Transverse colon (tissue), 4 donors: ENCODE results near the gene TMUB1. TPM values are rescaled to one million over a fixed set of nuclear protein-coding genes. Genes with fewer than 3 reads are reported as not detected.

Source experiments
- DNase-seq: peaks from one replicate; pipeline ENCODE4 v3.0.0-alpha.2; 2019
- H3K27ac ChIP-seq, 4 donors: fragments of 200-600 bp; sonication (generic); 2 replicates each; pipeline ENCODE4 v1.5.1; 2016 to 2018; ENCODE audit warnings: inconsistent platforms in 4 of 4
- H3K27me3 ChIP-seq: fragments of 200-600 bp; sonication (generic); 2 replicates; pipeline ENCODE4 v1.5.1; 2017; ENCODE audit warnings: inconsistent platforms
- H3K36me3 ChIP-seq, 4 donors: fragments of 200-600 bp; sonication (generic); 2 replicates each; pipeline ENCODE4 v1.5.1; 2017 to 2019; ENCODE audit warnings: inconsistent platforms in 4 of 4
- H3K4me1 ChIP-seq, 4 donors: fragments of 200-600 bp; sonication (generic); 2 replicates each; pipeline ENCODE4 v1.5.1; 2017 to 2020; ENCODE audit warnings: inconsistent platforms in 4 of 4
- H3K4me3 ChIP-seq, 4 donors: fragments of 200-600 bp; sonication (generic); 1 replicate in 1 of 4; 2 replicates in 3 of 4; pipeline versions ENCODE4 v1.5.1 to v1.6.1; 2017 to 2019; ENCODE audit warnings: inconsistent platforms in 4 of 4
- H3K9me3 ChIP-seq, 2 donors: fragments of 200-600 bp; sonication (generic); 2 replicates each; pipeline ENCODE4 v1.5.1; 2017 to 2019; ENCODE audit warnings: inconsistent platforms in 2 of 2
- EP300 ChIP-seq: sonication (generic); formaldehyde crosslinking; IDR thresholded peaks from one replicate; pipeline ENCODE4 v1.6.1; 2017; ENCODE audit warnings: antibody characterized with exemption, low read depth
- POLR2A ChIP-seq: fragments of 450-650 bp; IDR thresholded peaks from one replicate; pipeline ENCODE4 v1.6.1; 2016; ENCODE audit warnings: antibody characterized with exemption, mild to moderate bottlenecking, moderate library complexity
- POLR2AphosphoS5 ChIP-seq, 3 donors: sonication (generic); formaldehyde crosslinking; IDR thresholded peaks; one replicate each; pipeline ENCODE4 v1.6.1; 2016; ENCODE audit warnings: antibody characterized with exemption in 3 of 3
- WGBS, 2 donors: methylation state at CpG; one replicate each; pipeline ENCODE4 v1.1.5; 2018; ENCODE audit warnings: low coverage in 1 of 2; 5-methylcytosine and 5-hydroxymethylcytosine counted together
- in situ Hi-C, 4 donors: fragments of 200-750 bp; cut with MboI; loops; one replicate each; pipeline versions ENCODE4 v1.15.0 to v1.15.1; 2017; ENCODE audit warnings: low sequenced_read_pairs in 3 of 4, low pct_ligation_motif_present in 1 of 4, low pct_unique_long_range_greater_than_20kb in 1 of 4
- intact Hi-C: fragments of 100-400 bp; cut with DNase I; formaldehyde crosslinking; loops from one replicate; pipeline ENCODE4 v1.15.1; 2023; ENCODE audit warnings: low total_unique reads
- total RNA-seq, 4 donors: library from RNA; depleted of rRNA; stranded (reverse); fragments of >200 nt; gene quantifications; one replicate each; pipeline ENCODE4 v1.1.0, GENCODE V29; 2016
- TF ChIP-seq, protein P1 (sequence below), 5 experiments: fragments of 200-600 bp in 3 of 5; fragments of 450-650 bp in 2 of 5; sonication (generic) in 3 of 5; IDR thresholded peaks; 1 replicate in 2 of 5; 2 replicates in 3 of 5; pipeline ENCODE4 v1.5.1; 2016 to 2017; ENCODE audit warnings: antibody characterized with exemption in 5 of 5, inconsistent platforms in 3 of 5, mild to moderate bottlenecking in 2 of 5, moderate library complexity in 1 of 5

TMUB1 gene
- total RNA-seq, 4 donors from 2014 or later, result 67.5 to 105 (median 85.9) TPM

GRCh38 chr7:151087245-151088018 is 4.1 kb upstream of the TMUB1 start:
- 0% methylated on average over 59 of the region's 70 CpGs; no CpG with 5 or more reads in 1 of the 2 donors for WGBS, 2 donors

DNA sequence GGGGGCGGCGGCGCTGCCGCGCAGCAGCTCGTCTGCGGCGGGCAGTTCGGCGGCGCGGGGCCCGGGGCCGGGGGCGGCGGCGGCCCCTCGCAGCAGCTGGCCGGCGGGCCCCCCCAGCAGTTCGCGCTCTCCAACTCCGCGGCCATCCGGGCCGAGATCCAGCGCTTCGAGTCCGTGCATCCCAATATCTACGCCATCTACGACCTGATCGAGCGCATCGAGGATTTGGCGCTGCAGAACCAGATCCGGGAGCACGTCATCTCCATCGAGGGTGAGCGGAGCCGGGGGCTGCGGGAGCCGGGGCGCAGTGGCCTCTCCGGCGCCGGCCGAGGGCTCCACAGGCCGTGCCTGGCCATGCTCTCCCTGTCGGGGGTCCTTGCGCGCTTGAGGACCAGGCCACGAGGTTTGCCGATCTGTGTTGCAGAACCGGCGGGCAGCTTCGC is 3.5 kb upstream of the TMUB1 start:
- DNase-seq, result peak; percentile 35
- in situ Hi-C loops, result no loop called here
- no peak for TF ChIP-seq EP300
- TF ChIP-seq POLR2AphosphoS5 (IDR thresholded peaks at IDR 0.05), result no peak
- TF ChIP-seq, protein P1, sequence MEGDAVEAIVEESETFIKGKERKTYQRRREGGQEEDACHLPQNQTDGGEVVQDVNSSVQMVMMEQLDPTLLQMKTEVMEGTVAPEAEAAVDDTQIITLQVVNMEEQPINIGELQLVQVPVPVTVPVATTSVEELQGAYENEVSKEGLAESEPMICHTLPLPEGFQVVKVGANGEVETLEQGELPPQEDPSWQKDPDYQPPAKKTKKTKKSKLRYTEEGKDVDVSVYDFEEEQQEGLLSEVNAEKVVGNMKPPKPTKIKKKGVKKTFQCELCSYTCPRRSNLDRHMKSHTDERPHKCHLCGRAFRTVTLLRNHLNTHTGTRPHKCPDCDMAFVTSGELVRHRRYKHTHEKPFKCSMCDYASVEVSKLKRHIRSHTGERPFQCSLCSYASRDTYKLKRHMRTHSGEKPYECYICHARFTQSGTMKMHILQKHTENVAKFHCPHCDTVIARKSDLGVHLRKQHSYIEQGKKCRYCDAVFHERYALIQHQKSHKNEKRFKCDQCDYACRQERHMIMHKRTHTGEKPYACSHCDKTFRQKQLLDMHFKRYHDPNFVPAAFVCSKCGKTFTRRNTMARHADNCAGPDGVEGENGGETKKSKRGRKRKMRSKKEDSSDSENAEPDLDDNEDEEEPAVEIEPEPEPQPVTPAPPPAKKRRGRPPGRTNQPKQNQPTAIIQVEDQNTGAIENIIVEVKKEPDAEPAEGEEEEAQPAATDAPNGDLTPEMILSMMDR (IDR thresholded peaks at IDR 0.05), result no peak
- TF ChIP-seq POLR2A, result no peak
- Histone ChIP-seq H3K4me1 (peaks cover 36 to 65% (median 55%) of the 10 kb centered on the region in 4 donors), H3K4me3 (peak overlapping the region; percentile 62 to 75 (median 72)), H3K27me3 (no peaks in the 10 kb centered on the region), H3K36me3 (no peaks in the 10 kb centered on the region), H3K9me3 (no peaks in the 10 kb centered on the region), H3K27ac (peak overlapping the region; percentile 86 to 92 (median 92))
- intact Hi-C loops, result no loop called here
- WGBS, 2 donors, result 1% methylated on average over 47 of the region's 56 CpGs; no CpG with 5 or more reads in 1 of the 2 donors

More at GRCh38 chr7:151087245-151088018, 4.1 kb upstream of the TMUB1 start:
- Histone ChIP-seq H3K9me3 (no peaks in the 10 kb centered on the region), H3K36me3 (no peaks in the 10 kb centered on the region), H3K27me3 (no peaks in the 10 kb centered on the region), H3K4me3 (peak overlapping the region; percentile 62 to 75 (median 72)), H3K27ac (peak overlapping the region; percentile 86 to 92 (median 92)), H3K4me1 (peaks cover 30 to 61% (median 49%) of the 10 kb centered on the region in 4 donors)
- in situ Hi-C loops, result no loop called here
- TF ChIP-seq EP300, result no peak
- peak in 2 of 3 donors; percentile 26 to 47 for TF ChIP-seq POLR2AphosphoS5 (IDR thresholded peaks at IDR 0.05)
- no peak for TF ChIP-seq POLR2A
- TF ChIP-seq, protein P1 (IDR thresholded peaks at IDR 0.05), result peak in 4 of 5 experiments; percentile 4 to 42 (median 25)
- intact Hi-C loops, result no loop called here
- peak; percentile 74 for DNase-seq

DNA sequence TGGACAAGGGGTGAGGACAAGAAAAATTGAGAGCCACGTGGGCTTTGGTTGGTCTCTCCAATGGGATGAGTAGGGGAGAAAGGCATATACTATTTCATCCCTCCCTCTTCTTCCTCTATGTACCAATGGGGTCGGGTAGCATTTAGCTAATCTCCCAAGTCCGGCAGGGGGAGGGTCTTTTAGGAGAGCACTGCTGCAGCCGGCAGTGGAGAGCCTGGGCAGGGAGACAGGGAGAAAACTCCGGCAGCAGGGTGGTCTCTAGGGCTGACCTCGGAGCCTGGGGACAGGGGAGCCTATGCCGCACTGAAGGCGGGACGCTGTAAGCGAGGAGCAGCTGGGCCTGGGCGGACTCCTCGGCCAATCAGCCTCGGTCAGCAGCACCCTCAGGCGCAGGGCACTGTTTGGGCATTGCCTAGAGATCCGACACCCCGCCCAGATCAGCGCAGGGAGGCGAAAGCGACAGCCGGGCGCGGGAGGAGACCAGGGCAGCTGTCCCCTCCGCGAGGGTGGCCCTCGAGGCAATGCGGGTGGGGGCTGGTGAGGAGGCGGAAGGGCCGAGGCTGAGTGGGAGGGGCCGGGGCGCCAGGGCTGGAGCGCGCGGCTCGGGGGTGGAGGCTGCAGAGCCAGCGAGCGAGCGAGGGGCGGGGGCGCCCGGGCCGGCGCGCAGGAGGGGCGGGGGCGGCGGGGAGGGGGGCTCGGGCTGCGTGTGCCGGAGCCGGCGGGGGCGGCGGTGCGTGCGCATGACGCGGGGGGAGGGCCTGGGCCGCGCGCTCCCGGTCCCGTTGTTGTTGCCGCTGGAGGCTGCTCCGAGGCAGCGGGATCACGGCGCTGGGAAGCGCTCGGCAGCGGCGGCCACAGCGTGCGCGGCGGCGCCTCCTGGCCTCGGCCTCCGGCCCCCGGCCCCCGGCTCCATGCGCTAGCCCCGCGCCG is 2.7 kb upstream of the TMUB1 start, which contains the start of gene AGAP3:
Gene AGAP3 (plus strand): TSS at position 785 of the 930 bp plus-strand sequence. CDS start 267 bp downstream, outside the sequence.
- peak; percentile 61 for TF ChIP-seq POLR2A
- peak; percentile 74 to 88 (median 85) for TF ChIP-seq POLR2AphosphoS5 (IDR thresholded peaks at IDR 0.05)
- no peak for TF ChIP-seq EP300
- TF ChIP-seq, protein P1 (IDR thresholded peaks at IDR 0.05), result peak in 1 of 5 experiments; percentile 11
- peak; percentile 90 for DNase-seq
- in situ Hi-C loops (no loop called here), intact Hi-C loops (no loop called here)
- Histone ChIP-seq H3K4me1 (peaks cover 44 to 65% (median 60%) of the 10 kb centered on the region in 4 donors), H3K27ac (peak within 1 kb of the TSS; percentile 86 to 92 (median 92)), H3K4me3 (peak within 1 kb of the TSS; percentile 62 to 75 (median 72)), H3K36me3 (no peaks in the 10 kb centered on the region), H3K27me3 (no peaks in the 10 kb centered on the region), H3K9me3 (no peaks in the 10 kb centered on the region)
- WGBS, 2 donors, result 0% methylated on average over 2 to 27 of the region's 84 CpGs
